PC-9 (cell line): ENCODE measurements around the gene ZNF175. TPM values are rescaled to one million over a fixed set of nuclear protein-coding genes. Genes with fewer than 3 reads are reported as not detected.

Experiments
- BruUV-seq: library from RNA; stranded (reverse); fragments of 400-500 nt; replicated peaks from 2 replicates; lab custom pipeline; 2021; lab: Mats Ljungman, UMichigan
- CTCF ChIA-PET: fragments of 300-600 bp; sonication (Branson Sonifier 250); formaldehyde crosslinking; loops from one replicate; lab custom pipeline; 2022; ENCODE audit warnings: antibody characterized with exemption; lab: Charles Lee
- POLR2A ChIA-PET: fragments of 300-600 bp; sonication (Branson Sonifier 250); formaldehyde crosslinking; loops from one replicate; lab custom pipeline; 2022; ENCODE audit warnings: antibody characterized with exemption; ENCODE audit not compliant: unreplicated experiment; lab: Charles Lee
- DNase-seq, 2 experiments: peaks; one replicate each; pipeline versions ENCODE4 v3.0.0 to v3.0.0-alpha.2; 2015 to 2022; ENCODE audit warnings: mixed read lengths in 1 of 2
- H2AFZ ChIP-seq: fragments of 200-600 bp; sonication (generic); 2 replicates; pipeline ENCODE4 v1.8.1; 2017; ENCODE audit warnings: antibody characterized with exemption
- H3F3A ChIP-seq: fragments of 200-600 bp; sonication (generic); 2 replicates; pipeline ENCODE4 v1.8.1; 2017; ENCODE audit warnings: antibody characterized with exemption, mild to moderate bottlenecking, low read depth; ENCODE audit not compliant: insufficient read depth
- H3K27ac ChIP-seq: fragments of 200-600 bp; sonication (generic); 2 replicates; pipeline ENCODE4 v1.6.1; 2016; ENCODE audit warnings: mixed run types
- H3K27me3 ChIP-seq: fragments of 200-600 bp; sonication (generic); 2 replicates; pipeline ENCODE4 v1.6.1; 2016; ENCODE audit warnings: low read depth, mixed run types; ENCODE audit not compliant: insufficient read depth
- H3K36me3 ChIP-seq: fragments of 200-600 bp; sonication (generic); 2 replicates; pipeline ENCODE4 v1.6.1; 2016; ENCODE audit warnings: low read depth, mixed run types
- H3K4me1 ChIP-seq: fragments of 200-600 bp; sonication (generic); replicated peaks from 2 replicates; pipeline ENCODE4 v1.6.1; 2016; ENCODE audit warnings: mixed run types; ENCODE audit not compliant: insufficient read depth
- H3K4me2 ChIP-seq: fragments of 200-600 bp; sonication (generic); 2 replicates; pipeline ENCODE4 v1.6.1; 2017; ENCODE audit warnings: mixed run types
- H3K4me3 ChIP-seq: fragments of 200-600 bp; sonication (generic); 2 replicates; pipeline ENCODE4 v1.6.1; 2016; ENCODE audit warnings: mixed run types
- H3K79me2 ChIP-seq: fragments of 200-600 bp; sonication (generic); 2 replicates; pipeline ENCODE4 v1.6.1; 2017; ENCODE audit warnings: low read depth, mixed run types
- H3K9me2 ChIP-seq: fragments of 200-600 bp; sonication (generic); 2 replicates; pipeline ENCODE4 v1.8.1; 2017; ENCODE audit warnings: mild to moderate bottlenecking; ENCODE audit not compliant: insufficient read depth
- H3K9me3 ChIP-seq: fragments of 200-600 bp; sonication (generic); 2 replicates; pipeline ENCODE4 v1.8.1; 2016; ENCODE audit warnings: low read depth; ENCODE audit not compliant: insufficient read depth
- H4K20me1 ChIP-seq: fragments of 200-600 bp; sonication (generic); 2 replicates; pipeline ENCODE4 v1.8.1; 2017; ENCODE audit not compliant: insufficient read depth
- CTCF ChIP-seq: fragments of 200-600 bp; sonication (generic); conservative IDR thresholded peaks from 2 replicates; pipeline ENCODE4 v1.6.1; 2017; ENCODE audit warnings: mixed run types, antibody characterized with exemption, mild to moderate bottlenecking, moderate library complexity
- EZH2 ChIP-seq: fragments of 200-600 bp; sonication (generic); IDR thresholded peaks from 2 replicates; pipeline ENCODE4 v1.8.0; 2017; ENCODE audit warnings: antibody characterized with exemption, low read depth
- intact Hi-C: fragments of 100-400 bp; cut with micrococcal nuclease; formaldehyde crosslinking; loops from one replicate; pipeline ENCODE4 v1.10.0; 2022; ENCODE audit not compliant: unreplicated experiment
- total RNA-seq: library from RNA; stranded (reverse); gene quantifications from 2 replicates; pipeline ENCODE4 v1.2.3, GENCODE V29; 2021

Gene ZNF175
- total RNA-seq, 1 experiment from 2014 or later, result 11.7 TPM

GRCh38 chr19:51566489-51567100 lies 4.5 kb upstream of the ZNF175 start:
- Histone ChIP-seq H3K4me3 (no peak overlapping the region), H3K27me3 (peaks cover 60% of the 10 kb centered on the region), H3K79me2 (no peaks in the 10 kb centered on the region), H4K20me1 (no peaks in the 10 kb centered on the region), H2AFZ (no peak overlapping the region), H3K9me3 (no peaks in the 10 kb centered on the region), H3K4me2 (no peak overlapping the region), H3K9me2 (no peaks in the 10 kb centered on the region), H3K4me1 (peaks cover 6% of the 10 kb centered on the region; the same call in 1 of the 2 replicates), H3K36me3 (no peaks in the 10 kb centered on the region), H3K27ac (no peak overlapping the region), H3F3A (no peaks in the 10 kb centered on the region)
- no peak for DNase-seq
- no TSS peak for BruUV-seq
- TF ChIP-seq CTCF (no peak), EZH2 (no peak)
- CTCF ChIA-PET, result no interaction called here
- intact Hi-C loops, result no loop called here
- POLR2A ChIA-PET, result no interaction called here

GRCh38 chr19:51567583-51567982 lies 3.5 kb upstream of the ZNF175 start:
- Histone ChIP-seq H3K27me3 (peaks cover 53% of the 10 kb centered on the region), H3K4me3 (no peak overlapping the region), H3K9me2 (no peaks in the 10 kb centered on the region), H2AFZ (no peak overlapping the region), H4K20me1 (no peaks in the 10 kb centered on the region), H3K4me1 (peaks cover 12% of the 10 kb centered on the region), H3K4me2 (no peak overlapping the region), H3K36me3 (no peaks in the 10 kb centered on the region), H3F3A (no peaks in the 10 kb centered on the region), H3K79me2 (0 out of 2 replicates have a peak, but pooled peaks cover 2% of the 10 kb centered on the region), H3K9me3 (no peaks in the 10 kb centered on the region), H3K27ac (no peak overlapping the region)
- no peak for DNase-seq
- BruUV-seq, result no TSS peak
- no peak for TF ChIP-seq EZH2
- no peak for TF ChIP-seq CTCF
- POLR2A ChIA-PET, result no interaction called here
- intact Hi-C loops, result no loop called here
- CTCF ChIA-PET, result no interaction called here

GRCh38 chr19:51568456-51568855 lies 2.6 kb upstream of the ZNF175 start:
- Histone ChIP-seq H3K27ac (no peak overlapping the region), H3K4me2 (no peak overlapping the region), H3K9me3 (no peaks in the 10 kb centered on the region), H3K4me1 (peaks cover 12% of the 10 kb centered on the region), H3K79me2 (0 out of 2 replicates have a peak, but pooled peaks cover 2% of the 10 kb centered on the region), H3F3A (no peaks in the 10 kb centered on the region), H2AFZ (no peak overlapping the region), H3K4me3 (no peak overlapping the region), H3K9me2 (no peaks in the 10 kb centered on the region), H3K27me3 (peaks cover 51% of the 10 kb centered on the region), H4K20me1 (no peaks in the 10 kb centered on the region), H3K36me3 (no peaks in the 10 kb centered on the region)
- BruUV-seq, result no TSS peak
- DNase-seq, result no peak
- intact Hi-C loops, result no loop called here
- POLR2A ChIA-PET, result no interaction called here
- TF ChIP-seq EZH2 (no peak), CTCF (no peak)
- CTCF ChIA-PET, result interaction anchor here (0.7 kb wide), 1 partner anchor 298 kb away, joined by 3 read pairs; no protein-coding TSS in a partner anchor
